HG03025 (cell line): ENCODE data around the gene MED20.

Source experiments
- ATAC-seq: cut with Tn5 transposase; IDR thresholded peaks from one replicate; pipeline ENCODE4 v1.9.1; 2021; ENCODE audit warnings: mild to moderate bottlenecking, moderate library complexity; ENCODE audit not compliant: unreplicated experiment, low FRiP score

Gene MED20

GRCh38 chr6:41941280-41942066 is 20.5 kb upstream of the MED20 start, which contains the start of gene CCND3:
TSS of gene CCND3 (minus strand) at chr6:41941808. CDS start at chr6:41941649, 159 bp downstream.
- ATAC-seq = peak; percentile 71

DNA sequence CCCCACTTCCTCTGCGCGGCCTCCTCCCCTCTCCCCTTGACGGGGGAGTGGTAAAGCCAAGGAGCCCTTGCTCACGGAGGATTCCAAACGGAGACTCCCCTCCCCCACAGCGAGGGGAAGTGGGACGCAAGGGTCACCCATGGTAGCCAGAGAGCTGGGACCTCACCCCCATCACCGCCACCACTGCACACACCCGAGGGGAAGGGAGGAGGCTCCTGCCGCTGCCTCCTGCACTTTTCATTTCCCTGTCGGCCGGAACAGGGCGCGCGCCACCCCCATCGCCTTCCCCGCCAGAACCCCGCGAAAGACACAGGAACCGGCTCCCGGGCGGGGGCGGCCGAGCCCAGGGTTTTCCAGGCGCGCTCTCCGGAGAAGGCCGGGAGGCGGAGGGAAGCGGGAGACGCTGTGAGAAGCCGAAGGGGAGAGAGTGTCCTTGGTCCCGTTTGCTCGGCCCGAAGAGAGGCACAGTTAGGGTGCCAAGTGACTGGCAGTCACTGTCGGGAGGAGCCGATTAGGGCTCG is 19.9 kb upstream of the MED20 start:
- no peak for ATAC-seq

- no peak for ATAC-seq
Measured at GRCh38 chr6:41939848-41940758, 19.2 kb upstream of the MED20 start.

DNA sequence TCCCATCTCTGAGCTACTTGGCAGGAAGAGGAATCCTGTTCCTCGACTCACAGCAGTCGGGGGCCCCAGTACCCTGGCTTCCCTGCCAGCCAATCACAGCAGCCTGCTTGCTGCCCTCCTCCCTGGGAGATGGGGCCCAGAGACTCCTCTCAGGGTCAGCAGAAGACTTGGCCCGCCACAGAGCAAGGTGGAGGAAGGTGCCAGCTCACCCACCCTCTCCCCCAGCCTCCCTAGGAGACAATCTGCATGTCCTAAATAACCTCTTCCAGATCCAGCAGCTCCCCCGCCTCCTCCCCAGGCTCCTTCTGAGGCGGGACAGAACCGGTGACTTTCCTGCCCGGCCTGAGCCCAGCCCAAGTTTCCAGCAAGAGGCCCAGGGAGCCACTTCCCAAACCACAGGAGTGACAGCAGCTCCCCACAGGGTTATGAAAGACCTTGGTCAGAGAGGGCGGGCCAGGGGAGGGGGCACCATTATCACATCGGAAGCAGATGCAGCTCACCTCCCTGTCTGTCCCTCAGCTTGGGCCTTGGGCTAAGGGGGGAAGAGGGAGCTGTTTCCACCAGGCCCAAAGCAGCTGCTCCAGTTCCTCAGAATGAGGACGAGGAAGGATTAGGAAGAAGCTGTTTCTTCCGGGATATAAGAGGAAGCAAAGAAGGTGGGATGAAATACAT is 18.4 kb upstream of the MED20 start:
- no peak for ATAC-seq

DNA sequence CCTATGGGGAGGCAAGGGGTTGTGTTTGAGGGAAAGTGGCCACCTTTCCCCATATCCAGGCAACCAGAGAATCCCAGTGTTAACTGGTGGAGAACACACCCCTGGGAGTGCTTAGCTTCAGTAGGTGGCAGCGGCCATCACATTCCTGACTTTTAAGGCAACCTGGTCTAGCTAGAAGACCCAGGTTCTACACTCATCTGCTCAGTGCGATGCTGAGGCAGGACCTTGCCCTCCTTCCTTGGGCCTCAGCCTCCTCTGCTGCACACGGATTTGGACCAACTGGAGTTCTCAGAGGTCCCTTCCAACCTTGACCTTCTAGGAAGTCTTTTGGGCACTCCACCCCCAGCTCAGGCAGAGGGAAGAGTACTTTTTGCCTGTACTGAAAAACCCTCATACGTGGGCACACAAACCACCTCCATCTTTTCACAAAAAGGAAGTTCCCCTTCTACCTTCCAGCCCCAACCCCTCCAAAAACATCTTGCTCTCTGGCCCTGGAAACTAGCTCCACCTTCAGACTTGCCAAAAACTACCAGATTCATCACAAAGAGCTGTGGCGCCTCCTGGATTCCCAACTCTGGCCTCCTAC is 17.7 kb upstream of the MED20 start:
- no peak for ATAC-seq

DNA sequence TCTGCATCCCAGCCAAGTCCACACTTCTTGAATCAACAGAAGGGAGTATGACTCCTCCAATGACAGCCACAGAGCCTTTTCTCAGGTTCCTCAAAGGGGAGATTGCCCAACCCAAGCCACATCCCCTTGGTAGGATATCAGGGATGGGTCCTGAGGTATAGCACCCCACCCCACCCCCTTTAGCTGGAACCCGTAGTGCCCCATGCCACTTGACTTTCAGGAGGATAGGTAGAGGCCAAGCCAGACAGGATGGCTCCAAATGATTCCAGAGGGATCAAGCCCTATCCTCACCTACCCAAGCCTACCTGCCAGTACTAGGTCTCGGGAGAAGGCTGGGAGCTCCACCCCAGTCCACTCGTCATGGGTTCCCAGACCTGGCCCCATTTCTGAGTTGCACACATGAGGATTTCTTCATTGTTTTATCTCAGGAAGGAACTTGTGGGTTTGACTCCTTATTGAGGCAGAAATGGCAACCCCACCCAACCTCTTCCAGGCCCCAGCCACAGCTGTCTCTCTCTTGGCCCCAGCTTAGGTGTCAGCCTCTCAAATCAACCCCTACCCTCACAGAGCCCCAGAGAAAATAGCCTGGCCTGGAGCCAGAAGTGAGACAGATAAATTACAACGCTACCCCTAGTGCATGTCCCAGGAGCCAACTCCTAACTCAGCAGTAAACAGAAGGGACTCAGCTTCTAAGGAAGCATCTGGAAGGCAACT is 17.1 kb upstream of the MED20 start:
- no peak for ATAC-seq

GRCh38 chr6:41937472-41937860 is 16.5 kb upstream of the MED20 start:
- ATAC-seq = no peak

GRCh38 chr6:41936073-41936837 is 15.3 kb upstream of the MED20 start:
- no peak for ATAC-seq

DNA sequence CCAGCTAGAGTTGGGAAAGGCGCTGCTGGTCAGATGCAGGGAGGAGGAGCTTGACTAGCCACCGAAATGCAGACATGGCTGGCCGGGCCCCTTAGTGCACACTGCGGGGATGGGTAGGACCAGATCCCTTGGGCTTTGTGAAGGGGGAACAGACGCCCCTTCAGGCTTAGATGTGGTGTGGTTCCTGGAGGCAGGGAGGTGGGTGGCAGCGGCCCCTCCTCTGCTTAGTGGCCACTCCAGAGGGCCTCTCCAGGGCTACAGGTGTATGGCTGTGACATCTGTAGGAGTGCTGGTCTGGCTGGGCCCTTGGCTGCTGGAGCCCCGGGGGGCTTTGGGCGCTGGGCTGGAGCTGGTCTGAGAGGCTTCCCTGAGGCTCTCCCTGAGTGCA is 14.7 kb upstream of the MED20 start:
- no peak for ATAC-seq

DNA sequence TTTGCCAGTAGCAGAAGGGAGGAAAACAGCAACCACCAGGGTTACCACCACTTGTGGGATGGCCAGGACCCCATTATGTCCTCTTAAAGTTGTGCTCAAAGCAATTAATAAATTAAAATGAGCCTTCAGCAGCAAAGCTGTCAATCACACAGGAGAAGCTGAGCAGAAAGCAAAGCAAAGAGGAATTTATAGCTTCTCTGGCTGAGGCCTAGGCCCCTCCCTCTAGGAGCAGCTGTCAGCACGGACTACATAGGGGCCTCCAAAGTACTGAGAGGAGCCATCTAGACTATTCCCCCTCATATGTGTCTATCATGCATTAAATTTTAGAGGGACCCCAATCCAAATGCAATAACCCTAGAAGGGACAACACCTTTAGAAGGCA is 14.2 kb upstream of the MED20 start:
- no peak for ATAC-seq

DNA sequence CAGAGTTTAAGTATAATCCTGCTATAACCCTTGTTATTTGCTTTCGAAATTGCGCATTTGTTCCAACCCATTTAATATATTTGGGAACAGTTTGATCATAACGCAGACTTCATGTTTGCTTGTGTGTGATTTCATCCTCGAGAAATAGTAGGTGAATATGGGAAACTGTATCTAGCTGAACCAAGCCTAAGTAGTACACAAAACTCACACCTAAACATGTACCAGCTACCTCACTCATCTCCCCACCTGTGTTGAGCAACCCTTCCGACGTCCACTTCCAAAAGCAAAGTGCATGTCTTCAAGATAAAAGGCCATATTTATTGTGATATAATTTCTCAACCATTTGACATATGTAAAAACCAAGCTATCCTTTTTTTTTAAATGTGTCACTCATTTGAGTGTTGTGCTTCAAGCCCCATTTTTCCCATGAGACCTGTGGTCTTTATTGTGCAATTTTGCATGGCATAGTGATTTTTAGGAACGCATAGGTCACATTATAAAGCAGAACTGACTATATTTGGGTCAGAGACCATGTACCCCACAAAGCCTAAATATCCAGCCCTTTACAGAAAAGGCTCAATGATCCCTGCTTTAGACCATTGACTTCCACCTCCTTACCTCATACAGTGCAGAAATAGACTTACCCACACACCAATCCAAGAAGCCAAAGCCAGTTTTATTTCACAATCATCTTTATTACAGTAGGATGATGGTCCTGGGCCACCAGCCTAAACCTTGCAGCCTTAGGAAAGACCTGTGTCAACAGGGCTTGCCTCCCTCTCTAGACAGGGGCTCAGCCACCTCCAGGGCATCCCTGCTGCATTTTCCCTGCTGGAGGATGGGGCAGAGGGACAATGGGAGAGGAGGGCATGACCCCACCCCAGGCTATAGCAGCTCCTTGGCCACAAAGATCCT is 13.6 kb upstream of the MED20 start:
- ATAC-seq = no peak

DNA sequence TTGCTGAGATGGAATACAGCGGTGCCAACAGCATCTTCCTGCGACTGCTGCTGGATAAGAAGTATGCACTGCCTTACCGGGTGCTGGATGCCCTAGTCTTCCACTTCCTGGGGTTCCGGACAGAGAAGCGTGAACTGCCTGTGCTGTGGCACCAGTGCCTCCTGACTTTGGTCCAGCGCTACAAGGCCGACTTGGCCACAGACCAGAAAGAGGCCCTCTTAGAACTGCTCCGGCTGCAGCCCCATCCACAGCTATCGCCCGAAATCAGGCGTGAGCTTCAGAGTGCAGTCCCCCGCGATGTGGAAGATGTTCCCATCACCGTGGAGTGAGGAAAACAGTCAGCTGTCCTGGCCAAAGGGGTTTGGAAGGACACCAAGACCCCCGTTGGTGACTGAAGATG is 11.4 kb upstream of the MED20 start:
- ATAC-seq = no peak

DNA sequence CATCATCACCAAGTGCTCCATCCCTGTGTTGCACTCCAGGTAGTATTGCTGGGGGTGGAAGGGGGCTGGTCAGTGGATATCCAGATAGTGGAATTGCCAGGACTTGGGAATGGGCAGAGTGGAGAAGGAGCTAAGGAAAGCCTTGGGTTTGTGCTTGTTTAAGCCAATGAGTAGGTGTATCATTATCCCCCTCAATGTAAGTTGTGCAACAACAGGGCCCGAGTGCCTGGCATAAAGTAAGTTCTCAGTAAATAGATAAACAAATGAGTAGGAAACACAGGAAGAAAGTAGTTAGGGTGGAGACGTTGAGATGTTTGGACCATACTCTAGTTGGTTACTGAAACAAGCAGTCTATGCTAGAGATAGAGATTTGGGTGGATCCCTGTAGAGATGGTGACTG is 10.9 kb upstream of the MED20 start:
- no peak for ATAC-seq

DNA sequence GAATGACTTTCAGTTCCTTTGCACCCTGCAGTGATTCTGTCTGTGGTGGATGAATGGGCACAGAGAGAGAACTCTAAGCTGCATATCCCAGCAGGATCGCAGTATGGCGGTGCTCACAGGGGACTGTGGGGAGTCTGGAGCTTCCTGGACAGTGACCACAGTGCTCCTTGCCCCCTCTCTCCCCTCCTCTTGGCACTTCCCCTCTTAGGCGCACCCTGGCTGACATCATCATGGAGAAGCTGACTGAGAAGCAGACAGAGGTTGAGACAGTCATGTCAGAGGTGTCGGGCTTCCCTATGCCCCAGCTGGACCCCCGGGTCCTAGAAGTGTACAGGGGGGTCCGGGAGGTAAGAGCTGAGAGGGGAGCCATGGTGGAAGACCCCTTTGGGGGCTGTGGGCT is 9.0 kb upstream of the MED20 start:
- no peak for ATAC-seq

DNA sequence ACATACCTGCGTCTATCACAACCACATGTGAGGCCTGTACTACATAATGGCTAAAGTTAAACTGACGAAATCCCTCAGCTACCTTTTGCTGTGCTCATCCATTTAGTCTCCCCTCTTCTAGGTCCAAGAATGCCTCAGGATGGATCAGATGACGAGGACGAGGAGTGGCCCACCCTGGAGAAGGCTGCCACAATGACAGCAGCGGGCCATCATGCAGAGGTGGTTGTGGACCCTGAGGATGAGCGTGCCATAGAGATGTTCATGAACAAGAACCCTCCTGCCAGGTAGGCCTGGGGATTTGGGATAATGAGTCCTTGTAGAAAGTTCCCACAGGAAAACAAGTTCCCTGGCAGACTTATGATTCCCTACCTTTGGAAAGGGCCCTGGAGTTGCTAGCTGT is 6.3 kb upstream of the MED20 start:
- no peak for ATAC-seq

DNA sequence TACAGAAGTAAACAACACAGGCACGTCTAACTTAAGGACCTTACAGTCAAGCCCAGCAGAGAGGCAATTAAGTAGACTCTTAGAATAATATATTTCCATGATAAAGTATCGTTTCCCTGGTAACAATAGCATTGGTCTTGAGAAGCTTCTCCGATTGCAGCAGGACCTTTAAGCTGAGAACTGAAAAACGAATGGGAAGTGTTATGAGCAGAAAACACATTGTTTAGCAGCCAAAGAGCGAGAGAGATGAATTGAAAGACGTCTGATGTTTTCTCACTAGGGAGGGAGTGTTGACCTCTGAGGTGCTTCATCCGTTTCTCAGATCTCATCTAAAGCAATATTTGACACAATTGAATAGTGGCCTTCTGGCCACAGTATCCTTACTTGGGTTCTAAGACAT is 1.2 kb upstream of the MED20 start:
- no peak for ATAC-seq

DNA sequence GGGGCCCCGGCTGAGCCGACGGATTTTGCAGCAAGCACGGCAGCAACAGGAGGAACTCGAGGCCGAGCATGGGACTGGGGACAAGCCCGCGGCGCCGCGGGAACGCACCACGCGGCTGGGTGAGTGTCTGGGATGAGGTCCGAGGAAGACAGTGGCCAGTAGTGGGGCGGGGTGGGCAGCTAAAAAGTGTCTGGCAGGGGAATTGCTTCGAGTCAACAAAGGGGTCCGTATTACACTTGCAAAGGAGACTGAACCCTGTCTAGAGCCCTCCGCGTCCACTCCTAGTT is 716 bp upstream of the MED20 start:
- peak; percentile 17 for ATAC-seq

DNA sequence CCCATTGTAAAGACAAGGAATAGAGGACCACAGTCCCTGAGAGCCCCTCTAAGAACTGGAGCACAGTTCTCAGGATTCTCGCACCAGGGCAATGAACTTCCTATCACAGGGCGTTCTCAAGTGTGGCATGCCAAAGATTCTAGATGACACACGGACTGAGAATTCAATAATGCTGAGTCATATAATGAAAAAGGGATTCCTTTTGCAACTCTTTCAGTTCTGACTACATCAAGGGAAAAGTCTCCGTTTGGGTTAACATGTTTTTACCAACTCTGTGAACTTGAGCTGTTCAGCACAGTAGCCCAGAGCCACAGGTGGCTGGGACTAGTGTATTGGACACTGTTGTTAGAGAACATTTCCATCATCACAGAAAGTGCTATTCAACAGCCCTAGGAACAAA is 3.4 kb downstream of the MED20 start:
- ATAC-seq = no peak
